Activated CD4-positive, CD25-positive, alpha-beta regulatory T cell treated with anti-CD3 and anti-CD28 coated beads, Interleukin-2, amount 50 U/mL, for 72 hours (primary cell): ENCODE results near the gene FAM185A.
"Not testable (repeated sequence)": the region's sequence is repeated elsewhere in the genome, so short reads cannot be mapped to it uniquely, and the experiment has no call there.

Experiments
- DNase-seq: peaks from one replicate; pipeline ENCODE4 v3.0.0; 2021

Gene FAM185A

GRCh38 chr7:102780926-102781325, 32.1 kb downstream of the FAM185A start:
- not testable (repeated sequence) for DNase-seq

GRCh38 chr7:102788770-102789169, 40.0 kb downstream of the FAM185A start:
- not testable (repeated sequence) for DNase-seq

GRCh38 chr7:102790364-102791100, 41.7 kb downstream of the FAM185A start:
- not testable (repeated sequence) for DNase-seq

GRCh38 chr7:102791367-102791766, 42.6 kb downstream of the FAM185A start:
- DNase-seq: not testable (repeated sequence)

GRCh38 chr7:102791831-102792230, 43.0 kb downstream of the FAM185A start:
- DNase-seq: not testable (repeated sequence)

GRCh38 chr7:102794567-102794966, 45.8 kb downstream of the FAM185A start:
- DNase-seq: not testable (repeated sequence)

- not testable (repeated sequence) for DNase-seq
Observed at GRCh38 chr7:102795987-102796595, 47.3 kb downstream of the FAM185A start.

- DNase-seq: no peak
Observed at GRCh38 chr7:102806613-102807012, 57.8 kb downstream of the FAM185A start.

GRCh38 chr7:102810916-102811315, 62.1 kb downstream of the FAM185A start:
- DNase-seq: no peak

GRCh38 chr7:102811942-102812678, 63.3 kb downstream of the FAM185A start:
- no peak for DNase-seq

- DNase-seq: no peak
Observed at GRCh38 chr7:102813191-102814024, 64.6 kb downstream of the FAM185A start.

- no peak for DNase-seq
Observed at GRCh38 chr7:102814025-102814471, 65.2 kb downstream of the FAM185A start.

GRCh38 chr7:102817616-102818573, 69.1 kb downstream of the FAM185A start:
- DNase-seq: no peak

- no peak for DNase-seq
Observed at GRCh38 chr7:102819151-102819550, 70.4 kb downstream of the FAM185A start.

GRCh38 chr7:102821994-102822747, 73.4 kb downstream of the FAM185A start:
- no peak for DNase-seq

GRCh38 chr7:102823390-102824119, 74.8 kb downstream of the FAM185A start:
- DNase-seq: no peak

GRCh38 chr7:102828286-102828685, 79.5 kb downstream of the FAM185A start:
- no peak for DNase-seq

- no peak for DNase-seq
Observed at GRCh38 chr7:102829075-102829474, 80.3 kb downstream of the FAM185A start.

- DNase-seq: no peak
Observed at GRCh38 chr7:102830197-102830596, 81.4 kb downstream of the FAM185A start.

GRCh38 chr7:102832674-102833073, 83.9 kb downstream of the FAM185A start:
- DNase-seq: no peak
